HG03108 (cell line): ENCODE results near the gene TSPAN9.

ENCODE experiments used
- ATAC-seq: cut with Tn5 transposase; IDR thresholded peaks from one replicate; pipeline ENCODE4 v1.9.1; 2021; ENCODE audit warnings: moderate library complexity; ENCODE audit not compliant: unreplicated experiment

TSPAN9 gene

DNA sequence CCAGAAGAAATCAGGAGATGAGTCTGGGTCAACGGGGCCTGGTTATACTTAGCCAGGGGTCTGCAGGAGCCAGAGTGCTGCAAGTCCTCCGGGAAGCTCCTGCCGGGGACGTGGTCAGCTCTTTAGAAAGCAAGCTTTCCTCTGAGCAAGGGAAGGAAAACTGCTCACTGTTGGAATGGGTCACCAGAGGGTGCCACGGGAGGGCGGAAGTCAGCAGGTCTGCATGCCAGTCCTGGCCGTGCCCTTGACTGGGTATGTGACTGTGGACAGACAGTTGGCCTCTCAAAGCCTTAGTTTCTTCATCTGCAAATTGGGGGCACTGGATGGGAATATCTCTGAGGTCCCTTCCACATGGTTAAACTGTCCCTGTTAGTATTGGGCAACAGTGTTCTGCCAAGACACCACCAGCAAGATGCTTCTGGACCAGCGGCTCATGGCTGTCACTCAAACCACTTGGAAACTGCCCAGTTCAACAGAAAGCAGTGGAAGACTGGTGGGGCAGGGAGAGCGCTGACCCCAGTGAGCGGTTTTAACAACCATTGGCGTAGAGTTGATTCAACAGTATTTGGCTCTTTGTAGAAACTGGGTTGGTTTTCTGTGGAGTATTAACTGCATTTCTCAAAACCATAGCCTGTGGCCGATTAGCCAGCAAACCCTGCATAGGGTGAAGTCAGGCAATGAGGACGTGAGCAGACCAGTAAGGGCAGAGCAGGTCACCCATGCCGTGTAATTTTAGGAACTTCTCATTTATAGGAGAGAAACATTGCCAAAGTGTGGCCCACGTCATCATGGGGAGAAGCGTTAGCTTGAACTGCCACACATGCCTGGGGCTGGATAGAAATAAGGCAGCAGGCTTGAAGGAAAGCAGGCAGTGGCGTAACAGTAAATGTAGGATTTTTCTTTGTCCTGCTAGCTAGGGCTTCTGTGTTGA, 249.9 kb downstream of the TSPAN9 start:
- no peak for ATAC-seq

DNA sequence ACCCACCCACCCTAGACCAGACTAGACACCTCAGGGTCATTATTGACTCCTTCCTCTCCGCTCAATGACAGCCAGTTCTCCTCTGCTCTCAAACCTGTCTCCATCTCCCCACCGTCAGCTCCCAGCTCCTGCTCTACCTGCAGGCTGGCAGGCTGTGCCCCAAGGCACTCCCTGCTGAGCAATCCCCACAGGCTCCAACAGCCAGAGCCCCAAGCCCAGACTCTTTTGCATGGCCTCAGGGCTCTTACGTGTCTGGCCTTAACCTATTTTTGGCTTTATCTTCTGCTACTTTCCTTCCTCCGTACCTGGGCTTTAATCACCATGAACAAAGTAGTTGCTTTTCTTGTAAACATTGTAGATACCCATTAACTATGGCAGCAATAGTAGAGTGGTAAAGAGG, 250.9 kb downstream of the TSPAN9 start:
- no peak for ATAC-seq

DNA sequence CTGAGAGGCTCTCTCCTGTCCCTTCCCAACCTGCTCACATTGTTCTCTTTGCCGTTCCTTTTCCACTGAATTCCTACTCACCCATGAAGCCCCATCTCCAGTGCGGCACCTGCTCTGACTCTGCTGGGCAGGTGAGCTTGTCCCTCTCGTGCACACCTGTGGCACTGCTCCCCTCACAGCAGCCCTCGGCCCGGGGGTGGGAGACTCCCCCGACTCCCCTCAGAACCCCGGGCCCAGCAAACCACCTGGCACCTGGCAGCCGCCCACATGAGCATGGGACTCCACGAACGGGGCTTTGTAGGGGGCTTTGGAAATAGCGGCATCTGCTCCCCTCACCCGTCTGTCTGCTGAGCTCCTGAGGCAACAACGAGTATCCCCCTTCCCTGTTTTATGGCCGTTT, 251.4 kb downstream of the TSPAN9 start:
- no peak for ATAC-seq

DNA sequence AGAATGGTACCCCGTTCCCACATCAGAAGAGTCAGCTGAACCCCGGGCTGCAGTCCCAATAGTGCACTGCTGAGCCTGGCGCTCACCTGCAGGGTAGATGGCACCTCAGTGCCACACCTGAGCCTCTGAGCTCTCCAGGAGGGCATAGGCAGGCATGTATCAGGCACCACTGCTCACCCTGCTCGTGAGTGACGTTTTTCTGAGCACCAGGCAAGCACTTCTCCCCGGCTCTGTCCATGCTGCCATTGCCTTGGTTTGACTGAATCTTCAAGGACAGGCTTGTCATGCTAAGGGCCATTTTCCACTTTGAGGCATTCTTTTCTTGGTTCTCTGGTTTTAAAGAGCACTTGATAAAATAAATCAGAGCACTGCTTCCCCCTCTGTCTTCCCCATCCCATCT, 252.2 kb downstream of the TSPAN9 start:
- no peak for ATAC-seq

DNA sequence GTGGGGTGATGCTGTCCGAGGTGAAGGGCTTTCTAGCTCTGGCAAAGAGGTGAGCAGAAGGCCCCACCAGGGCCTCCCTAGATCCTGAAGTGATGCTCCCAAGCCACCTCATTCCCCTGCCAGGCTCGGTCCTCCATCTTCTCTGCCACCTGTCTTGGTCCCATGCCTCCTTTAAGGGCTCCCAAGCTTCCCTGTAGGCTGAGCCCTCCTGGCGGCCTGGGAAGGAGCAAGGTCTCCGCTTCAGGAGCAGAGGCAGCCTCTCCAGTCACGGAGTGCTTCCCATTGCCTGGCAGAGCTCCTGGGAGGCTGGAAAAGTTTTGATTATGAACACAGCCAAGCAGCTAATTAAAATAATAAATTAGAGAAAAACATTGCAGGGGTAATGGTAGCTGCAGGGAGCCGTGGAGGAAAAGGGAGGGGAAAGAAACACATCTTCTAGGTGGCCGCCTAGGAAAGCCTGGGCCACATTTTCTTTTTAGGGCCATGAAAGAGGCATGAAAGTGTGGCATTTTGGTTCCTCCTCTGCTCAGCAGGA, 253.9 kb downstream of the TSPAN9 start:
- ATAC-seq = no peak

DNA sequence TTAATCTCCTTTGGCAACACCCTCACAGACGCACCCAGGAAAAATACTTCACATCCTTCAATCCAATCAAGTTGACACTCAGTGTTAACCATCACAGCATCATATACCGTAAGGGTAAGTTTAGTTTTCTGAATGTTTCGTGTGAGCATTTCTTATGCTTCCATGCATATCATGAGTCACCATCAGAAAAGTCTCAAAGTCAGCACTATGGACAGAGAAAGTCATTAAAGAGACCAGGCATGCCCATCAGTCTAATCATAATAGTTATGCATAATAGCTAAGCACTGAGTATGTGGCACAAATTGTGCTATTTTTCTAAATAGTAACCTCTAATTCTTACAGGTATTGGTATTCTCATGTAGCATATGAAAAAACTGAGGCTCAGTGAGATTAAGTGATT, 255.0 kb downstream of the TSPAN9 start:
- ATAC-seq = no peak

DNA sequence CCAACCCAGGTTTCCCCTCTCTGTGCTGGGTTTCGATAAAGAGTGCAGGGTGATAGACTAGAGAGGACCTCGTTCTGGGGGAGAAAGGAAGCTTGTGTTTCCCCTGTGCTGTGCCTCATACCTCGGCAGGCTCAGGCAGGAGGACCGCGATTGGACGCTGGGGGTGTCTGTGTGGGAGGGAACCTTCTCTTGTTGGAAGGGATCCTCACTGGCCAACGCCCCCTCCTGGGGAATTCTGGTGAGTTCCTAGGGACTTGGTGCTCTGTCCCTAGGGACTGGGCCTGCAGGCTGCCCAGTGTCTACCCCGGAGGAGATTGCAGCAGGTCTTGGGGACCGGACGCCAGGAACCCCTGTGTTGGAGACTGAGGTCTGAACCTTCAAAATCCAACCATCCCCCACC, 256.4 kb downstream of the TSPAN9 start:
- no peak for ATAC-seq

DNA sequence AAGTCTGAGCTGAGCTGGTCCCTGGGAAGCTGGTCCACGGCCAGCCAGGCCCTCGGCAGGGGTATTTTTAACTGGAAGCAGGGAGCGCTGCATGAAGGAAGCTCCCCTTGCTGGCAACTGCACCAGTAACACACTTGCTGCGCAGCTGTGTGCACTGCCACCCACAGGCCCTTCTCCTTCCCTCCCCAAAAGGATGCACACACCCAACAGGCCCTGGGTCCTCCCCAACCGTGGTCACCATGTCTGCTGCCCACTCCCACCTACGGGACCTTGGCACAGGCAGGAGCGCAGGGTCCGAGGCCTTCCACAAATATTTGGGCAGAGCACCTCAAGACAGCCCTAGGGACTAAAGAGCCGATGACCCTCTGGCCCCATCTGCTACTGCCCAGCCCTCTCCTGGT, 256.8 kb downstream of the TSPAN9 start:
- ATAC-seq = no peak

DNA sequence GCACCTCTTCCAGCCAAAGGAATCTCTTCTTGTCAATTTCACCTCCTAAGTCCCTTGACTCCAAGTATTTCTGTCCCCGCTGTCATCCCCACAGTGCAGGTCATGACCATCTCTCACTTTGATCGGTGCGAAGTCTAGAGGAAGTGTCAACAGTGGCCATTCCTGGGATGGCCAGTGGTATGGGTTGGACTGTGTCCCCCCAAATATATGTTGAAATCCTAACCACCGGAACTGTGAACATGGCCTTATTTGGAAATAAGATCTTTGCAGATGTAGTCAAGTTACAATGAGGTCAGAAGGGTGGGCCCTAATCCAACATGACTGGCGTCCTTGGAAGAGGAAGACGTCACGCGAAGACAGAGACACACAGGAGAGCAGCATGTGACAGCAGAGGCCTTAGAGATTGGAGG, 257.9 kb downstream of the TSPAN9 start:
- no peak for ATAC-seq
